ENCODE data around the gene UBL5. TPM values are rescaled to one million over a fixed set of nuclear protein-coding genes. Genes with fewer than 3 reads are reported as not detected.
A peak's percentile ranks its signal among the peaks of the same experiment; 100 is the strongest.

The UBL5 gene
- total and polyA plus RNA-seq, 7 experiments from 2014 or later = 182 to 717 (median 199) TPM

DNA sequence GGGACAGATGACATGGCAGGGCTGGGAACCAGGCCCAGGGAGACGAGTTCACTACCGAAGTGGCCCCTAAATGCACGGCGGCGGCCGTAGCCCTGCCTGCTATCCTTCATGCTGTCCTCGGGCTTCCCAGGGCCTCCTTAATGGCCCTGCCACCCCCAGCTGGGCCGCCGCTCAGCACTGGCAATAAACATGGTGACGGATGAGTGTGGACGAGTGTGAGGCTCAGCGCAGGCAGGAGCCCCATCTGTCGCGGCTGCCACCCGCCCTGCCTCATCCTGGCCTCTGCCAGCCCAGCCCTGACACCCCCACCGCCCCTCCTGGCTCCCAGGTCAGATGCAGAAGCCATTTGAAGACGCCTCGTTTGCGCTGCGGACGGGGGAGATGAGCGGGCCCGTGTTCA is 21.0 kb downstream of the UBL5 start:
- CTCF ChIA-PET = interaction anchor here (0.9 to 2.6 kb wide), 2 partner anchors 9 to 15 kb away, joined by 3 to 13 read pairs; no protein-coding TSS in a partner anchor
- Histone ChIP-seq H3K9me3 (ENCODE audit: control insufficient read depth in 2 of 3, low read length in 3 of 3) (no peaks in the 10 kb centered on the region), H3K27ac (ENCODE audit: low read depth, low read length) (peak overlapping the region; percentile 16), H3K27me3 (ENCODE audit: control insufficient read depth in 2 of 2, insufficient read depth in 2 of 2, low read length in 2 of 2) (no peaks in the 10 kb centered on the region), H3K4me3 (ENCODE audit: low read length) (no peak overlapping the region), H3K36me3 (ENCODE audit: control insufficient read depth in 2 of 3, insufficient read depth in 3 of 3, low read length in 3 of 3) (peaks cover 0 to 79% (median 5%) of the 10 kb centered on the region in 3 experiments), H3K4me1 (ENCODE audit: control insufficient read depth in 2 of 2, insufficient read depth in 2 of 2, low read length in 2 of 2) (peaks cover 0 to 2% of the 10 kb centered on the region in 2 donors)
- intact Hi-C loops (cut with micrococcal nuclease) = loop anchor here (1.0 to 5.0 kb wide), 3 partner anchors 14 to 154 kb away; no protein-coding TSS in a partner anchor
- peaks cover 15 to 65% (median 37%) of the 10 kb centered on the region in 7 donors for H3K4me1 Mint-ChIP-seq
- peak overlapping the region in 1 of 9 donors; percentile 54 for H3K27ac Mint-ChIP-seq
- POLR2A ChIA-PET = interaction anchor here (1.3 to 1.9 kb wide), 2 partner anchors 9 to 21 kb away, joined by 4 to 6 read pairs; partner anchors contain the start of gene UBL5
- peaks cover 4 to 28% (median 10%) of the 10 kb centered on the region in 5 donors for H3K36me3 Mint-ChIP-seq
- DNase-seq (no peak), ATAC-seq (no peak)
- H3K27me3 Mint-ChIP-seq = no peaks in the 10 kb centered on the region
- H3K9me3 Mint-ChIP-seq = no peaks in the 10 kb centered on the region
- H3K4me3 Mint-ChIP-seq = no peak overlapping the region

DNA sequence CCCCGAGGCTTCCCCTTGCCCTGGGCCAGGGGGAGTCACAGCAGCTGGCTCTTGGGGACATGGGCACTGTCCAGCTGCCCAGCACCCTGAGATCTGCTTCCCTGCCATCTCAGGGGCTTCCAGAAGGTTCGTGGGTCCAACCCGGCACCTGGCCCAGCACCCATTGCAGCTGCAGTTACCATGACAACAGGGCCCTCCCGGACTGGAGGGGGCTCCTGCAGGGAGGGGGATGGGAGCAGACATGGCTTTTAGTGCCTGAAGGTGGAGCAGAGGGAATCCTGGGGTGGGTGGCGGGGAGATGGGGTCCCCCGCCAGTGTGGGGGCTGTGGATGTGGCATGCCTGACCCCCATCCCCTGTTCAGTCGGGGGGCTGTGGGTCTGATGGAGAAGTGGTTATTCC is 22.1 kb downstream of the UBL5 start:
- Histone ChIP-seq H3K4me3 (ENCODE audit: low read length) (no peak overlapping the region), H3K4me1 (ENCODE audit: control insufficient read depth in 2 of 2, insufficient read depth in 2 of 2, low read length in 2 of 2) (peaks cover 0 to 9% of the 10 kb centered on the region in 2 donors), H3K27me3 (ENCODE audit: control insufficient read depth in 2 of 2, insufficient read depth in 2 of 2, low read length in 2 of 2) (no peaks in the 10 kb centered on the region), H3K9me3 (ENCODE audit: control insufficient read depth in 2 of 3, low read length in 3 of 3) (no peaks in the 10 kb centered on the region), H3K27ac (ENCODE audit: low read depth, low read length) (no peak overlapping the region), H3K36me3 (ENCODE audit: control insufficient read depth in 2 of 3, insufficient read depth in 3 of 3, low read length in 3 of 3) (peaks cover 0 to 79% (median under 1%) of the 10 kb centered on the region in 3 experiments)
- ChIA-PET CTCF (interaction anchor here (1.0 kb wide), 1 partner anchor 22 kb away, joined by 3 read pairs; no protein-coding TSS in a partner anchor), POLR2A (interaction anchor here (1.3 kb wide), 1 partner anchor 8 kb away, joined by 4 read pairs; no protein-coding TSS in a partner anchor)
- peak overlapping the region in 2 of 9 donors; percentile 63 to 65 for H3K27ac Mint-ChIP-seq
- peaks cover 7 to 28% (median 14%) of the 10 kb centered on the region in 5 donors for H3K36me3 Mint-ChIP-seq
- H3K27me3 Mint-ChIP-seq = no peaks in the 10 kb centered on the region
- H3K4me1 Mint-ChIP-seq = peaks cover 19 to 73% (median 44%) of the 10 kb centered on the region in 7 donors
- ATAC-seq = no peak
- H3K9me3 Mint-ChIP-seq = no peaks in the 10 kb centered on the region
- intact Hi-C loops (cut with micrococcal nuclease) = loop anchor here in 1 of 2 donors (2.0 to 5.0 kb wide), 2 partner anchors 13 to 153 kb away; no protein-coding TSS in a partner anchor
- H3K4me3 Mint-ChIP-seq = no peak overlapping the region
- DNase-seq = no peak

DNA sequence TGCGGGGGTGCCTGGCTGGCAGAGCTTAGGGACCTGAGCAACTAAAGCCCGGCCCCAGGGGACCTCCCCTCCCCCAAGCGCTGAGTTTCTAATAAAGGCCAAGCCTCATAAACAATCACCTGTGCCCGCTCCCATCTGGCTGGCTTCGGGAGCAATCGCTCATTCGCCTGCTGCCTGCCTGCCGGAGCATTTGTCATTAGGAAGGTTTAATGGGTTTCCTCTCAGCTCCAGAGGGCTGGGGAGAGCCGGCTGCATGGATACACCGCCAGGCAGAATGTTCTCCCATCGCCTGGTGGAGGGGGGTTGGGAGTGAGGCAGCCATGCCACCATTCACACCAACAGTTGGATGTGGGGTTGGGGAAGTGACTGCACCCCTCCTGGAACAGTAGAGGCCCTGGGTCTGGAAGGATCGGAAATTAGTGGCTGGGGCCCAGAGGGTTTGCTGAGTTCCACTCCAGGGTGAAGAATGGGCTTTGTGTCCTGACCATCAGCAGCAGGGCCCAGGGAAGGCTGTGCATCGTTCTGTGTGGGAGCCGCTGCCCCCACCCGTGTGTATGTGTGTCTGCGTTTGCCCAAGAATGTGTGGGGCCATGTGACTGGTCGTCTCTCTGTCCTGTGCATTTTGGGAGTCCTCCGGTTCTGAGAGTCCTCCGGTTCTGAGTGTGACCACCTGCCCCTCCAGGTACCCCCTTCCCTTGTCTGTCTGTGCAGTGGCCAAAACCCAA is 22.7 kb downstream of the UBL5 start:
- intact Hi-C loops (cut with micrococcal nuclease) = no loop called here
- CTCF ChIA-PET = interaction anchor here (1.0 kb wide), 1 partner anchor 21 kb away, joined by 3 read pairs; no protein-coding TSS in a partner anchor
- peaks cover 7 to 22% (median 12%) of the 10 kb centered on the region in 5 donors for H3K36me3 Mint-ChIP-seq

DNA sequence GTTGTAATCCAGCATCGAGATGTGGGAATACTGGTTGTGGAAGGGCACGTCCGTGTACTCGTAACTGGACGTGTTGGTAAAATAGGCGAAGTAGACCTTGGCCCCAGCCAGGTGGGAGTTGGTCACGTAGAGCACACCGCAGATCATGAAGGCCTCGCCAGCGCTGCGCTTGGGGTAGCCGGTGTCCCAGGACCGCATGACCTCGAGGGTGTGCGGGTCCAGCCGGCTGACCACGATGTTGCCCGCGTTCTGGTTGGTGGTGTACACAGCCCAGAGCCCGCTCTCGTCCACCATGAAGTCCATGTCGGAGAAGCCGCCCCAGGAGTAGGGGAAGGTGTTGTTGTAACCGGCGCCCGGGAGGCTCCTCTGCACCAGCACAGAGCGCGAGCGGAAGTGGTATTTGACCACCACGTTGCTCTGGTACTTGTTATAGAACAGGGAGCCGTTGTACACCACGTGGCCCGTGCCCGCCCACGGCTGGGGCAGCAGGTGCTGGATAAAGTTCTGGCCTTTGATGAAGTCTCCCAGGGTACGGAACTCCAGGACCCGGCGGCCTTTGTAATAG is 26.6 kb downstream of the UBL5 start:
- H3K36me3 Mint-ChIP-seq = peaks cover 7 to 24% (median 16%) of the 10 kb centered on the region in 5 donors
- ChIA-PET POLR2A (no interaction called here), CTCF (interaction anchor here (1.2 kb wide), 1 partner anchor 78 kb away, joined by 3 read pairs; no protein-coding TSS in a partner anchor)
- peak overlapping the region in 8 of 10 donors; percentile 13 to 64 (median 42) for H3K4me3 Mint-ChIP-seq
- H3K9me3 Mint-ChIP-seq = no peaks in the 10 kb centered on the region
- peaks cover 42 to 83% (median 62%) of the 10 kb centered on the region in 7 donors for H3K4me1 Mint-ChIP-seq
- peaks cover 0 to 37% (median 0%) of the 10 kb centered on the region in 3 experiments for H3K36me3 ChIP-seq (ENCODE audit: control insufficient read depth in 2 of 3, insufficient read depth in 3 of 3, low read length in 3 of 3)
- DNase-seq = no peak
- no peak overlapping the region for H3K4me3 ChIP-seq (ENCODE audit: low read length)
- intact Hi-C loops (cut with micrococcal nuclease) = no loop called here
- no peak for ATAC-seq
- H3K27me3 ChIP-seq (ENCODE audit: control insufficient read depth in 2 of 2, insufficient read depth in 2 of 2, low read length in 2 of 2) = no peaks in the 10 kb centered on the region
- no peak overlapping the region for H3K27ac ChIP-seq (ENCODE audit: low read depth, low read length)
- H3K9me3 ChIP-seq (ENCODE audit: control insufficient read depth in 2 of 3, low read length in 3 of 3) = no peaks in the 10 kb centered on the region
- H3K27me3 Mint-ChIP-seq = no peaks in the 10 kb centered on the region
- H3K4me1 ChIP-seq (ENCODE audit: control insufficient read depth in 2 of 2, insufficient read depth in 2 of 2, low read length in 2 of 2) = peaks cover 30 to 35% of the 10 kb centered on the region in 2 donors
- peak overlapping the region in 7 of 9 donors; percentile 36 to 81 (median 62) for H3K27ac Mint-ChIP-seq

More for the DNA sequence above, 22.7 kb downstream of the UBL5 start:
- H3K36me3 ChIP-seq (ENCODE audit: control insufficient read depth in 2 of 3, insufficient read depth in 3 of 3, low read length in 3 of 3) = peaks cover 0 to 75% (median 0%) of the 10 kb centered on the region in 3 experiments
- peaks cover 0 to 9% of the 10 kb centered on the region in 2 donors for H3K4me1 ChIP-seq (ENCODE audit: control insufficient read depth in 2 of 2, insufficient read depth in 2 of 2, low read length in 2 of 2)
- Mint-ChIP-seq H3K27me3 (no peaks in the 10 kb centered on the region), H3K27ac (peak overlapping the region in 5 of 9 donors; percentile 36 to 83 (median 62)), H3K4me3 (no peak overlapping the region), H3K4me1 (peaks cover 21 to 70% (median 44%) of the 10 kb centered on the region in 7 donors), H3K9me3 (no peaks in the 10 kb centered on the region)
- DNase-seq = no peak
- H3K27me3 ChIP-seq (ENCODE audit: control insufficient read depth in 2 of 2, insufficient read depth in 2 of 2, low read length in 2 of 2) = no peaks in the 10 kb centered on the region
- no peaks in the 10 kb centered on the region for H3K9me3 ChIP-seq (ENCODE audit: control insufficient read depth in 2 of 3, low read length in 3 of 3)
- ATAC-seq = no peak
- no peak overlapping the region for H3K27ac ChIP-seq (ENCODE audit: low read depth, low read length)
- no peak overlapping the region for H3K4me3 ChIP-seq (ENCODE audit: low read length)
- POLR2A ChIA-PET = no interaction called here

DNA sequence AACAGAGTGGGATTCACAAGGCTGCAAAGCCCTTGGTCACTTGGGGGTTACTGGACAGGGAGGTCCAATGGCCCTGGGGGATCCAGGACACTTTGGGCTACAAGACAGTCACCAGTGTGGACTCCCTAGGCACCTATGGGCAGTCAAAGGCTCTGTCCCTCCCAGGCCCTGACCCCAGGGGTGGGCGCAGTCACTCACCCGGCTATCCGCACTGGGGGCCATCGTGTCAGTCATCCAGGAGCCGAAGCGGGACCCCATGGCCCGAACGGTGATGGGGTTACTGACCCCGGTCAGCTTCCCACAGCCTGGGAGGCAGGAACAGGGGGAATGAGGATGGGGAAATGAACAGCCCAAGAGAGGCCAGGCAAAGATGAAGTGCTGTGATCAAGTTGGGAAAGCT is 28.9 kb downstream of the UBL5 start:
- Mint-ChIP-seq H3K27ac (peak overlapping the region; percentile 94 to 99 (median 98)), H3K36me3 (peaks cover 7 to 24% (median 16%) of the 10 kb centered on the region in 5 donors), H3K27me3 (no peaks in the 10 kb centered on the region), H3K9me3 (no peaks in the 10 kb centered on the region), H3K4me1 (peaks cover 46 to 93% (median 81%) of the 10 kb centered on the region in 7 donors), H3K4me3 (peak overlapping the region; percentile 91 to 100 (median 96))
- POLR2A ChIA-PET = interaction anchor here (0.7 to 3.5 kb wide), 4 partner anchors 11 to 1715 kb away, joined by 3 to 27 read pairs (median 8); partner anchors contain the start of gene UBL5
- Histone ChIP-seq H3K4me3 (ENCODE audit: low read length) (peak overlapping the region; percentile 70), H3K4me1 (ENCODE audit: control insufficient read depth in 2 of 2, insufficient read depth in 2 of 2, low read length in 2 of 2) (peaks cover 43 to 57% of the 10 kb centered on the region in 2 donors), H3K27ac (ENCODE audit: low read depth, low read length) (peak overlapping the region; percentile 67), H3K36me3 (ENCODE audit: control insufficient read depth in 2 of 3, insufficient read depth in 3 of 3, low read length in 3 of 3) (peaks cover 0 to 17% (median 0%) of the 10 kb centered on the region in 3 experiments), H3K9me3 (ENCODE audit: control insufficient read depth in 2 of 3, low read length in 3 of 3) (no peaks in the 10 kb centered on the region), H3K27me3 (ENCODE audit: control insufficient read depth in 2 of 2, insufficient read depth in 2 of 2, low read length in 2 of 2) (no peaks in the 10 kb centered on the region)
- DNase-seq = no peak
- ATAC-seq = no peak
- intact Hi-C loops (cut with micrococcal nuclease) = no loop called here
- CTCF ChIA-PET = interaction anchor here (1.0 to 3.1 kb wide), 5 partner anchors 9 to 30 kb away, joined by 3 to 13 read pairs (median 4); partner anchors contain the start of gene PIN1

DNA sequence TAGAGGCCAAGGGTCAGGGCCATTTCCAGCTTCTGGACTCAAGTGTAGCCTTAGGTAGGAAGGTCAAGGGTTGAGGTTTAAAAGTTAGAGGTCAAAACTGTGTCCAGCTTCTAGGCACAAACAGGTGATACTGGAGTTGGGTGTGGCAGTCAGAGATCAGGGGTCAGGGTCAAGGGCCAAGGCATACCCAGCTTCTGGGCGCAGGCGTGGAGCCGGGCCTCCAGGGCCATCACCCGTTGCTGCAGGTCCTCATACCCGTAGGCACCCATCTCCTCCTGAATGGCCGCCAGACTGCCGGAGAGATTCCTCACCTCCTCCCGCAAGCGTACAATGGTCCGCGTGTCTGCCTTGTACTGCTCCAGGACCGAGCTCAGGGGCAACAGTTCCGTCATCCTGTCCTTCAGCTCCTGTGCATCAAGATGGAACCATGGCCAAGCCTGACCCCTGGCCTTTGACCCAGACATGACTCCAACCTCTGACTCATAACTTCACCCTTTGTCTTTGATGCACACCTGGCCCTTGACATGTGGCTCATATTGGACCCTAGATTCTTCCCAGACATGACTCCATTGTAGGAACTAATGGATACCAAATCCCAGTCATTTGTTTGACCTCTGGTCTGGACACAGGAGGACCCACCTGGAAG is 29.5 kb downstream of the UBL5 start:
- ChIA-PET POLR2A (interaction anchor here (0.6 to 3.5 kb wide), 10 partner anchors 8 to 761 kb away, joined by 3 to 27 read pairs (median 4); partner anchors contain the start of gene UBL5), CTCF (interaction anchor here (1.0 to 3.1 kb wide), 6 partner anchors 10 to 74 kb away, joined by 3 to 13 read pairs (median 4); partner anchors contain the start of gene PIN1)
- Histone ChIP-seq H3K9me3 (ENCODE audit: control insufficient read depth in 2 of 3, low read length in 3 of 3) (no peaks in the 10 kb centered on the region), H3K27me3 (ENCODE audit: control insufficient read depth in 2 of 2, insufficient read depth in 2 of 2, low read length in 2 of 2) (no peaks in the 10 kb centered on the region), H3K4me1 (ENCODE audit: control insufficient read depth in 2 of 2, insufficient read depth in 2 of 2, low read length in 2 of 2) (peaks cover 47 to 63% of the 10 kb centered on the region in 2 donors), H3K27ac (ENCODE audit: low read depth, low read length) (peak overlapping the region; percentile 67), H3K4me3 (ENCODE audit: low read length) (peak overlapping the region; percentile 70), H3K36me3 (ENCODE audit: control insufficient read depth in 2 of 3, insufficient read depth in 3 of 3, low read length in 3 of 3) (peaks cover 0 to 12% (median 0%) of the 10 kb centered on the region in 3 experiments)
- peak overlapping the region; percentile 94 to 99 (median 98) for H3K27ac Mint-ChIP-seq
- no peak for DNase-seq
- peaks cover 49 to 96% (median 82%) of the 10 kb centered on the region in 7 donors for H3K4me1 Mint-ChIP-seq
- no peak for ATAC-seq
- H3K36me3 Mint-ChIP-seq = peaks cover 7 to 24% (median 16%) of the 10 kb centered on the region in 5 donors
- peak overlapping the region; percentile 91 to 100 (median 96) for H3K4me3 Mint-ChIP-seq
- no peaks in the 10 kb centered on the region for H3K27me3 Mint-ChIP-seq
- intact Hi-C loops (cut with micrococcal nuclease) = no loop called here
- no peaks in the 10 kb centered on the region for H3K9me3 Mint-ChIP-seq

Data from naive thymus-derived CD4-positive, alpha-beta T cell (primary cell).